MM.1S (cell line): ENCODE measurements around the gene KANK2.

ENCODE experiments used
- EZH2 ChIP-seq: fragments of 300-600 bp; sonication (generic); optimal IDR thresholded peaks from 2 replicates; pipeline ENCODE3; 2017; ENCODE audit warnings: low read depth, mild to moderate bottlenecking, antibody characterized with exemption, low read length, mixed read lengths
- EZH2phosphoT487 ChIP-seq: fragments of 300-600 bp; sonication (generic); IDR thresholded peaks from 2 replicates; pipeline ENCODE4 v1.6.1; 2018; ENCODE audit warnings: antibody characterized with exemption, low read length
- TF ChIP-seq, protein P1 (sequence below): fragments of 300-600 bp; sonication (generic); IDR thresholded peaks from 2 replicates; pipeline ENCODE4 v1.5.1; 2016; ENCODE audit warnings: antibody characterized with exemption, low read length, mixed read lengths

- TF ChIP-seq, protein P1, sequence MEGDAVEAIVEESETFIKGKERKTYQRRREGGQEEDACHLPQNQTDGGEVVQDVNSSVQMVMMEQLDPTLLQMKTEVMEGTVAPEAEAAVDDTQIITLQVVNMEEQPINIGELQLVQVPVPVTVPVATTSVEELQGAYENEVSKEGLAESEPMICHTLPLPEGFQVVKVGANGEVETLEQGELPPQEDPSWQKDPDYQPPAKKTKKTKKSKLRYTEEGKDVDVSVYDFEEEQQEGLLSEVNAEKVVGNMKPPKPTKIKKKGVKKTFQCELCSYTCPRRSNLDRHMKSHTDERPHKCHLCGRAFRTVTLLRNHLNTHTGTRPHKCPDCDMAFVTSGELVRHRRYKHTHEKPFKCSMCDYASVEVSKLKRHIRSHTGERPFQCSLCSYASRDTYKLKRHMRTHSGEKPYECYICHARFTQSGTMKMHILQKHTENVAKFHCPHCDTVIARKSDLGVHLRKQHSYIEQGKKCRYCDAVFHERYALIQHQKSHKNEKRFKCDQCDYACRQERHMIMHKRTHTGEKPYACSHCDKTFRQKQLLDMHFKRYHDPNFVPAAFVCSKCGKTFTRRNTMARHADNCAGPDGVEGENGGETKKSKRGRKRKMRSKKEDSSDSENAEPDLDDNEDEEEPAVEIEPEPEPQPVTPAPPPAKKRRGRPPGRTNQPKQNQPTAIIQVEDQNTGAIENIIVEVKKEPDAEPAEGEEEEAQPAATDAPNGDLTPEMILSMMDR, result no peak
- no peak for TF ChIP-seq EZH2
- TF ChIP-seq EZH2phosphoT487, result no peak
These were observed 74.2 kb downstream of the KANK2 start for GRCh38 chr19:11123114-11123513.
